HCT116 (cell line): ENCODE measurements around the gene NYAP1. TPM values are rescaled to one million over a fixed set of nuclear protein-coding genes. Genes with fewer than 3 reads are reported as not detected.
"Not testable (repeated sequence)": the region's sequence is repeated elsewhere in the genome, so short reads cannot be mapped to it uniquely, and the experiment has no call there.

Experiments
- ATAC-seq: fragments of 200-7000 bp; cut with Tn5 transposase; 2 replicates; pipeline ENCODE4 v1.9.1; 2020; ENCODE audit warnings: mild to moderate bottlenecking, moderate library complexity
- BruUV-seq: library from RNA; stranded (reverse); fragments of 400-500 nt; replicated peaks from 2 replicates; lab custom pipeline; 2021; lab: Mats Ljungman, UMichigan
- CTCF ChIA-PET: fragments of 300-600 bp; sonication (Branson Sonifier 250); formaldehyde crosslinking; loops from one replicate; lab custom pipeline; 2021; ENCODE audit warnings: antibody characterized with exemption; lab: Charles Lee
- POLR2A ChIA-PET: fragments of 300-600, 350-600 bp; sonication (Branson Sonifier 250); formaldehyde crosslinking; loops from one replicate; lab custom pipeline; 2021; ENCODE audit warnings: antibody characterized with exemption; lab: Charles Lee
- RAD21 ChIA-PET, 2 experiments: fragments of 300-600 bp; sonication (Branson Sonifier 250); formaldehyde crosslinking; loops; one replicate each; lab custom pipeline; 2023; ENCODE audit warnings: low total read pairs in 2 of 2; ENCODE audit not compliant: uncharacterized antibody in 2 of 2, unreplicated experiment in 2 of 2, low non-redundant PET in 1 of 2; lab: Charles Lee
- DNase-seq: peaks from one replicate; pipeline ENCODE4 v3.0.0-alpha.2; 2010; ENCODE audit warnings: low read depth, low spot score
- H2AFZ ChIP-seq: fragments of 200-600 bp; shearing (Covaris generic), sonication (generic); 2 replicates; pipeline ENCODE4 v1.6.1; 2017; ENCODE audit warnings: low read depth, mixed run types, mixed read lengths, antibody characterized with exemption, low read length; ENCODE audit not compliant: poor library complexity, severe bottlenecking
- H3K27ac ChIP-seq: 2 replicates; pipeline ENCODE4 v1.5.1; 2012; ENCODE audit warnings: low read depth, low read length
- H3K27me3 ChIP-seq: fragments of 200-600 bp; sonication (generic); 2 replicates; pipeline ENCODE4 v1.6.1; 2016; ENCODE audit warnings: mixed run types, low read length, mixed read lengths; ENCODE audit not compliant: insufficient read depth
- H3K36me3 ChIP-seq, 2 experiments: fragments of 200-500 bp in 1 of 2; fragments of 200-600 bp in 1 of 2; sonication (Bioruptor generic) in 1 of 2; sonication (generic) in 1 of 2; 2 replicates each; pipeline versions ENCODE4 v1.5.1 to v1.6.1; 2014 to 2016; ENCODE audit warnings: low read length in 2 of 2, inconsistent platforms in 1 of 2, mixed read lengths in 1 of 2, mixed run types in 1 of 2; ENCODE audit not compliant: insufficient read depth in 2 of 2, control insufficient read depth in 1 of 2
- H3K4me1 ChIP-seq, 2 experiments: fragments of 200-600 bp in 1 of 2; sonication (generic) in 1 of 2; 2 replicates each; pipeline versions ENCODE4 v1.5.1 to v1.6.1; 2012 to 2017; ENCODE audit warnings: low read length in 2 of 2, inconsistent platforms in 1 of 2, mild to moderate bottlenecking in 1 of 2, mixed read lengths in 1 of 2, mixed run types in 1 of 2, moderate library complexity in 1 of 2; ENCODE audit not compliant: insufficient read depth in 2 of 2, control insufficient read depth in 1 of 2
- H3K4me2 ChIP-seq: fragments of 200-600 bp; sonication (generic); 2 replicates; pipeline ENCODE4 v1.6.1; 2017; ENCODE audit warnings: mixed run types, low read length, mixed read lengths
- H3K4me3 ChIP-seq, 2 experiments: fragments of 200-600 bp in 1 of 2; sonication (generic) in 1 of 2; replicated peaks in 1 of 2; 2 replicates each; pipeline ENCODE4 v1.5.1; 2011 to 2016; ENCODE audit warnings: low read length in 2 of 2, control low read depth in 1 of 2, low read depth in 1 of 2, mild to moderate bottlenecking in 1 of 2, mixed read lengths in 1 of 2, mixed run types in 1 of 2
- H3K79me2 ChIP-seq: fragments of 200-600 bp; sonication (generic); 2 replicates; pipeline ENCODE4 v1.6.1; 2017; ENCODE audit warnings: mild to moderate bottlenecking, mixed run types, low read length, moderate library complexity, mixed read lengths; ENCODE audit not compliant: insufficient read depth
- H3K9ac ChIP-seq: fragments of 200-600 bp; sonication (generic); 2 replicates; pipeline ENCODE4 v1.6.1; 2016; ENCODE audit warnings: low read length, mixed read lengths
- H3K9me2 ChIP-seq: fragments of 200-600 bp; sonication (generic), shearing (Covaris generic); 2 replicates; pipeline ENCODE4 v1.6.1; 2017; ENCODE audit warnings: mixed run types, mild to moderate bottlenecking, moderate library complexity; ENCODE audit not compliant: insufficient read depth
- H3K9me3 ChIP-seq, 2 experiments: fragments of 200-500 bp in 1 of 2; fragments of 200-600 bp in 1 of 2; sonication (Bioruptor generic) in 1 of 2; sonication (generic) in 1 of 2; 2 replicates each; pipeline ENCODE4 v1.6.1; 2014 to 2017; ENCODE audit warnings: low read length in 2 of 2, mixed read lengths in 2 of 2, inconsistent platforms in 1 of 2, low read depth in 1 of 2, mild to moderate bottlenecking in 1 of 2, mixed run types in 1 of 2, moderate library complexity in 1 of 2; ENCODE audit not compliant: control insufficient read depth in 1 of 2, insufficient read depth in 1 of 2
- H4K20me1 ChIP-seq: fragments of 200-600 bp; sonication (generic), shearing (Covaris generic); 2 replicates; pipeline ENCODE4 v1.6.1; 2017; ENCODE audit warnings: mixed run types, mild to moderate bottlenecking, moderate library complexity; ENCODE audit not compliant: insufficient read depth
- ATF3 ChIP-seq: IDR thresholded peaks from 2 replicates; pipeline ENCODE4 v1.6.1; 2012
- FOSL1 ChIP-seq: IDR thresholded peaks from 2 replicates; pipeline ENCODE4 v1.6.1; 2012; ENCODE audit warnings: low read depth
- ZFX ChIP-seq: fragments of 450-650 bp; IDR thresholded peaks from 2 replicates; pipeline ENCODE4 v1.6.1; 2017
- intact Hi-C: fragments of 100-400 bp; cut with micrococcal nuclease; formaldehyde crosslinking; loops from 2 replicates; pipeline ENCODE4 v1.10.0; 2022
- total RNA-seq: library from RNA; stranded (reverse); gene quantifications from one replicate; pipeline ENCODE4 v1.2.1, GENCODE V29; 2021; ENCODE audit not compliant: unreplicated experiment

The NYAP1 gene
- total RNA-seq, 1 experiment from 2014 or later, result 6.7 TPM

DNA sequence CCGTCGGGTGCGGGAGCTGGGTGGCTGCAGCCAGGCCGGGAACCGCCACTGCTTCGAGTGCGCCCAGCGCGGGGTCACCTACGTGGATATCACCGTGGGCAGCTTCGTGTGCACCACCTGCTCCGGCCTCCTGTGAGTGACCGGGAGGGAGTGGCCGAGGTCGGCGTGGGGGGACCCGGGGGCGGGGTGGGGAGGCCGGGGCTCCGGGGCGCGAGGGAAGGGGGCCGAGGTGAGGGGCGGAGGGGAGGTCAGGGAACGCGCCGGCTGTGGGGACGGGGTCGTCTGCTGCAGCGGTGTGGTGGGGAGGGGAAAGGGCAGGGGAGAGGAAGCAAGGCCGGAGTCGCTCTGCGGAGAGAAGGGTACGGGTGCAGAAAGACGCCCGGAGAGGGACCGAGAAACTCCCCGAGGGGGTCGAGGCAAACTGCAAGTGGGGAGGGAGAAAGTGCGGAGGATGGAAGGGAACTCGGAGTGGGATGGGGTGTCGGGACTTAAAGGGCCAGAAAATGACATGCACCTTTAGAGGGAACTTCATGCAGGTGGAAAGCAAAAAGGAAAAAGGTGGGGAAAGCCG, 55.8 kb downstream of the NYAP1 start:
- no peaks in the 10 kb centered on the region for H3K27me3 ChIP-seq
- H3K4me3 ChIP-seq, result peak overlapping the region; percentile 58 to 77
- H3K4me1 ChIP-seq, result peaks cover 24 to 32% of the 10 kb centered on the region in 2 experiments
- ChIA-PET CTCF (interaction anchor here (0.6 to 1.2 kb wide), 4 partner anchors 20 to 256 kb away, joined by 3 to 4 read pairs (median 3); partner anchors contain the start of gene FBXO24), POLR2A (interaction anchor here (1.0 to 1.4 kb wide), 2 partner anchors 47 to 110 kb away, joined by 3 to 5 read pairs; partner anchors contain the start of genes FBXO24, MEPCE and ZCWPW1), RAD21 (interaction anchor here in 1 of 2 experiments (1.1 kb wide), 1 partner anchor 20 kb away, joined by 4 read pairs; no protein-coding TSS in a partner anchor)
- peak overlapping the region; percentile 42; the same call in 1 of the 2 replicates for H3K27ac ChIP-seq
- no peaks in the 10 kb centered on the region for H4K20me1 ChIP-seq
- ATAC-seq, result no peak
- no peaks in the 10 kb centered on the region for H3K9me3 ChIP-seq
- no TSS peak for BruUV-seq
- H3K9ac ChIP-seq, result peak overlapping the region; percentile 76
- peaks cover 16% of the 10 kb centered on the region; the same call in 1 of the 2 replicates for H3K79me2 ChIP-seq
- H2AFZ ChIP-seq, result no peak overlapping the region
- intact Hi-C loops, result no loop called here
- H3K4me2 ChIP-seq, result peak overlapping the region; percentile 95
- no peak for DNase-seq
- no peaks in the 10 kb centered on the region for H3K9me2 ChIP-seq
- TF ChIP-seq ZFX (peak; percentile 32; the same call in 1 of the 2 replicates), ATF3 (no peak)
- H3K36me3 ChIP-seq, result no peaks in the 10 kb centered on the region

GRCh38 chr7:100540073-100540723, 56.5 kb downstream of the NYAP1 start:
- POLR2A ChIA-PET, result no interaction called here
- RAD21 ChIA-PET, result no interaction called here
- Histone ChIP-seq H3K9ac (peak overlapping the region; percentile 76), H3K4me3 (peak overlapping the region; percentile 58 to 77), H4K20me1 (no peaks in the 10 kb centered on the region), H3K27ac (no peak overlapping the region), H3K36me3 (no peaks in the 10 kb centered on the region), H3K4me1 (peaks cover 29 to 39% of the 10 kb centered on the region in 2 experiments), H2AFZ (no peak overlapping the region), H3K9me2 (no peaks in the 10 kb centered on the region), H3K27me3 (no peaks in the 10 kb centered on the region), H3K4me2 (peak overlapping the region; percentile 95), H3K9me3 (no peaks in the 10 kb centered on the region), H3K79me2 (peaks cover 16% of the 10 kb centered on the region; the same call in 1 of the 2 replicates)
- TF ChIP-seq FOSL1, result no peak
- DNase-seq (no peak), ATAC-seq (no peak)
- intact Hi-C loops, result no loop called here
- CTCF ChIA-PET, result no interaction called here
- TSS peak; percentile 48 for BruUV-seq

DNA sequence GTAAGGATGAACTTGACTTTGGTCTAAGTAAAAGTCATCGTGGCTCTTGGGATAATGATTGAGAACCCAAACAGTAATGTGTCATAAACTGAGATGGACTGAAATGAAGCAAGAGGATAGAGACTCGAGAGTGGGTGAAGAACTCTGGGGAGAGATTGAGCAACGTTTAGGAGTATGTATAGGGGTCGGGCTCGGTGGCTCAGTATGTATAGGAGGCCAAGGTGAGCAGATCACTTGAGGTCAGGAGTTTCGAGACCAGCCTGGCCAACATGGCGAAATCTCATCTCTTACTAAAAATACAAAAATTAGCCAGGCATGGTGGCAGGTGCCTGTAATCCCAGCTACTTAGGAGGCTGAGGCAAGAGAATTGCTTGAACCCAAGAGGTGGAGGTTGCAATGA, 57.6 kb downstream of the NYAP1 start:
- Histone ChIP-seq H3K79me2 (peaks cover 16% of the 10 kb centered on the region; the same call in 1 of the 2 replicates), H3K4me1 (peaks cover 38 to 50% of the 10 kb centered on the region in 2 experiments)
- H3K27me3 ChIP-seq, H2AFZ ChIP-seq, H3K9me3 ChIP-seq, intact Hi-C loops, H3K9ac ChIP-seq, ATAC-seq, H3K9me2 ChIP-seq, BruUV-seq, H3K36me3 ChIP-seq, H3K27ac ChIP-seq, RAD21 ChIA-PET, H4K20me1 ChIP-seq, DNase-seq, POLR2A ChIA-PET, H3K4me3 ChIP-seq, CTCF ChIA-PET, H3K4me2 ChIP-seq: not testable (repeated sequence)
